HepG2 (cell line): ENCODE data around the gene CS. TPM values are rescaled to one million over a fixed set of nuclear protein-coding genes. Genes with fewer than 3 reads are reported as not detected.

Experiments used
- AHR ChIP-seq: IDR thresholded peaks from 2 replicates; pipeline ENCODE4 v1.6.1; 2018; ENCODE audit warnings: missing genetic modification reagents, missing compliant biosample characterization
- CEBPB ChIP-seq: IDR thresholded peaks from 2 replicates; pipeline ENCODE4 v1.6.1; 2011; ENCODE audit warnings: low read depth, low read length, improper control_type of control experiment, borderline replicate concordance
- NFIC ChIP-seq: IDR thresholded peaks from 2 replicates; pipeline ENCODE4 v1.6.1; 2012; ENCODE audit warnings: mild to moderate bottlenecking, low read length, inconsistent platforms
- NFKB2 ChIP-seq: sonication (generic); formaldehyde crosslinking; IDR thresholded peaks from 2 replicates; pipeline ENCODE4 v1.4.0; 2020; ENCODE audit warnings: missing genetic modification reagents, borderline replicate concordance
- NFKBIZ ChIP-seq: IDR thresholded peaks from 2 replicates; pipeline ENCODE4 v1.6.1; 2018; ENCODE audit warnings: missing genetic modification reagents, missing compliant biosample characterization
- PCBP1 ChIP-seq: fragments of 200-400 bp; formaldehyde crosslinking; IDR thresholded peaks from 2 replicates; pipeline ENCODE4 v1.6.1; 2017; ENCODE audit warnings: mild to moderate bottlenecking, low read depth, low read length, borderline replicate concordance
- RBFOX2 ChIP-seq: fragments of 200-400 bp; formaldehyde crosslinking; IDR thresholded peaks from 2 replicates; pipeline ENCODE4 v1.6.1; 2017; ENCODE audit warnings: low read depth, mild to moderate bottlenecking, low read length
- SP2 ChIP-seq: sonication (generic); formaldehyde crosslinking; IDR thresholded peaks from 2 replicates; pipeline ENCODE4 v1.5.1; 2020; ENCODE audit warnings: mild to moderate bottlenecking, missing genetic modification reagents
- STAT6 ChIP-seq: sonication (generic); formaldehyde crosslinking; IDR thresholded peaks from 2 replicates; pipeline ENCODE4 v1.4.0; 2020; ENCODE audit warnings: missing genetic modification reagents, mild to moderate bottlenecking, borderline replicate concordance
- THAP7 ChIP-seq: sonication (generic); formaldehyde crosslinking; IDR thresholded peaks from 2 replicates; pipeline ENCODE4 v1.8.1; 2023; ENCODE audit warnings: mild to moderate bottlenecking, missing genetic modification reagents
- ZFP91 ChIP-seq: sonication (generic); formaldehyde crosslinking; IDR thresholded peaks from 2 replicates; pipeline ENCODE4 v1.9.0; 2022; ENCODE audit warnings: missing genetic modification reagents, mild to moderate bottlenecking, borderline replicate concordance
- ZNF234 ChIP-seq: sonication (generic); formaldehyde crosslinking; conservative IDR thresholded peaks from 2 replicates; pipeline ENCODE4 v1.5.1; 2020; ENCODE audit warnings: mild to moderate bottlenecking, missing genetic modification reagents
- ZNF563 ChIP-seq: sonication (generic); formaldehyde crosslinking; IDR thresholded peaks from 2 replicates; pipeline ENCODE4 v1.8.0; 2022; ENCODE audit warnings: mild to moderate bottlenecking, moderate library complexity, missing genetic modification reagents
- ZNF574 ChIP-seq: sonication (generic); formaldehyde crosslinking; IDR thresholded peaks from 2 replicates; pipeline ENCODE4 v1.4.0; 2020; ENCODE audit warnings: missing genetic modification reagents
- ZNF782 ChIP-seq: sonication (generic); formaldehyde crosslinking; IDR thresholded peaks from 2 replicates; pipeline ENCODE4 v1.4.0; 2020; ENCODE audit warnings: missing genetic modification reagents, mild to moderate bottlenecking, borderline replicate concordance
- ZNF788 ChIP-seq: sonication (generic); formaldehyde crosslinking; IDR thresholded peaks from 2 replicates; pipeline ENCODE4 v1.5.0; 2020; ENCODE audit warnings: mild to moderate bottlenecking, missing genetic modification reagents, borderline replicate concordance
- ZNF839 ChIP-seq: sonication (generic); formaldehyde crosslinking; IDR thresholded peaks from 2 replicates; pipeline ENCODE4 v1.4.0; 2020; ENCODE audit warnings: missing genetic modification reagents, mild to moderate bottlenecking, borderline replicate concordance
- polyA plus RNA-seq, 8 experiments: library from polyadenylated mRNA; depleted of rRNA in 3 of 8; stranded (reverse) in 7 of 8; unstranded in 1 of 8; fragments of >200 nt; fragmentation: Illumina TruSeq in 4 of 8; extraction: Trizol in 4 of 8; gene quantifications; 2 replicates each; pipeline versions ENCODE4 v1.2.1 to v1.2.3, GENCODE V29; 2011 to 2016; ENCODE audit warnings: low read depth in 4 of 8, missing spikeins in 1 of 8, mixed read lengths in 1 of 8; ENCODE audit not compliant: insufficient read depth in 1 of 8
- total RNA-seq, 5 experiments: library from RNA; depleted of rRNA; stranded (reverse); fragments of >200 nt; fragmentation: Illumina TruSeq; extraction: Trizol; gene quantifications; 2 replicates each; pipeline ENCODE4 v1.2.3, GENCODE V29; 2016; ENCODE audit warnings: low read depth in 1 of 5
- TF ChIP-seq, protein P1 (sequence below): sonication (generic); formaldehyde crosslinking; IDR thresholded peaks from 2 replicates; pipeline ENCODE4 v1.5.1; 2020; ENCODE audit warnings: mild to moderate bottlenecking, missing genetic modification reagents, moderate library complexity

Gene CS
- total and polyA plus RNA-seq, 2 of the 13 experiments (the other 11 are each of a cell fraction or from before 2014, with no cell fraction given) = 173 to 175 TPM

GRCh38 chr12:56231184-56231582, 68.9 kb downstream of the CS start (continued):
- TF ChIP-seq, protein P1, sequence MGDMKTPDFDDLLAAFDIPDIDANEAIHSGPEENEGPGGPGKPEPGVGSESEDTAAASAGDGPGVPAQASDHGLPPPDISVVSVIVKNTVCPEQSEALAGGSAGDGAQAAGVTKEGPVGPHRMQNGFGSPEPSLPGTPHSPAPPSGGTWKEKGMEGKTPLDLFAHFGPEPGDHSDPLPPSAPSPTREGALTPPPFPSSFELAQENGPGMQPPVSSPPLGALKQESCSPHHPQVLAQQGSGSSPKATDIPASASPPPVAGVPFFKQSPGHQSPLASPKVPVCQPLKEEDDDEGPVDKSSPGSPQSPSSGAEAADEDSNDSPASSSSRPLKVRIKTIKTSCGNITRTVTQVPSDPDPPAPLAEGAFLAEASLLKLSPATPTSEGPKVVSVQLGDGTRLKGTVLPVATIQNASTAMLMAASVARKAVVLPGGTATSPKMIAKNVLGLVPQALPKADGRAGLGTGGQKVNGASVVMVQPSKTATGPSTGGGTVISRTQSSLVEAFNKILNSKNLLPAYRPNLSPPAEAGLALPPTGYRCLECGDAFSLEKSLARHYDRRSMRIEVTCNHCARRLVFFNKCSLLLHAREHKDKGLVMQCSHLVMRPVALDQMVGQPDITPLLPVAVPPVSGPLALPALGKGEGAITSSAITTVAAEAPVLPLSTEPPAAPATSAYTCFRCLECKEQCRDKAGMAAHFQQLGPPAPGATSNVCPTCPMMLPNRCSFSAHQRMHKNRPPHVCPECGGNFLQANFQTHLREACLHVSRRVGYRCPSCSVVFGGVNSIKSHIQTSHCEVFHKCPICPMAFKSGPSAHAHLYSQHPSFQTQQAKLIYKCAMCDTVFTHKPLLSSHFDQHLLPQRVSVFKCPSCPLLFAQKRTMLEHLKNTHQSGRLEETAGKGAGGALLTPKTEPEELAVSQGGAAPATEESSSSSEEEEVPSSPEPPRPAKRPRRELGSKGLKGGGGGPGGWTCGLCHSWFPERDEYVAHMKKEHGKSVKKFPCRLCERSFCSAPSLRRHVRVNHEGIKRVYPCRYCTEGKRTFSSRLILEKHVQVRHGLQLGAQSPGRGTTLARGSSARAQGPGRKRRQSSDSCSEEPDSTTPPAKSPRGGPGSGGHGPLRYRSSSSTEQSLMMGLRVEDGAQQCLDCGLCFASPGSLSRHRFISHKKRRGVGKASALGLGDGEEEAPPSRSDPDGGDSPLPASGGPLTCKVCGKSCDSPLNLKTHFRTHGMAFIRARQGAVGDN (CRISPR knock-in tag) = peak; percentile 64
- TF ChIP-seq ZNF839 (CRISPR knock-in tag) (0 out of 2 replicates have a peak, but pooled peaks have one; percentile 6), STAT6 (CRISPR knock-in tag) (no peak), CEBPB (no peak), ZNF574 (peak; percentile 2; the same call in 1 of the 2 replicates), ZNF788 (no peak), AHR (CRISPR knock-in tag) (no peak), NFIC (no peak), RBFOX2 (peak; percentile 54), THAP7 (no peak), ZNF563 (CRISPR knock-in tag) (peak; percentile 56; the same call in 1 of the 2 replicates), NFKBIZ (no peak), NFKB2 (CRISPR knock-in tag) (peak; percentile 65; the same call in 1 of the 2 replicates), SP2 (no peak), ZFP91 (CRISPR knock-in tag) (peak; percentile 42; the same call in 1 of the 2 replicates), ZNF782 (CRISPR knock-in tag) (no peak), PCBP1 (no peak), ZNF234 (CRISPR knock-in tag) (no peak)
